HepG2 (cell line): Measurements from ENCODE around the gene RBBP8NL. TPM values are rescaled to one million over a fixed set of nuclear protein-coding genes. Genes with fewer than 3 reads are reported as not detected.
A peak's percentile ranks its signal among the peaks of the same experiment; 100 is the strongest.

ENCODE experiments used
- AGO2 ChIP-seq: fragments of 200-400 bp; formaldehyde crosslinking; optimal IDR thresholded peaks from 2 replicates; pipeline ENCODE3; 2017; ENCODE audit warnings: mild to moderate bottlenecking, low read depth, low read length, moderate library complexity
- CEBPB ChIP-seq: IDR thresholded peaks from 2 replicates; pipeline ENCODE4 v1.6.1; 2011; ENCODE audit warnings: low read depth, low read length, improper control_type of control experiment, borderline replicate concordance
- FOSL1 ChIP-seq: sonication (generic); formaldehyde crosslinking; IDR thresholded peaks from 2 replicates; pipeline ENCODE4 v1.9.0; 2021; ENCODE audit warnings: missing genetic modification reagents, borderline replicate concordance
- GATAD2A ChIP-seq: IDR thresholded peaks from 2 replicates; pipeline ENCODE4 v1.6.1; 2016
- HES4 ChIP-seq: sonication (generic); formaldehyde crosslinking; IDR thresholded peaks from 2 replicates; pipeline ENCODE4 v1.9.0; 2021; ENCODE audit warnings: mild to moderate bottlenecking, missing genetic modification reagents, borderline replicate concordance
- HIC2 ChIP-seq: sonication (generic); formaldehyde crosslinking; IDR thresholded peaks from 2 replicates; pipeline ENCODE4 v1.9.0; 2022; ENCODE audit warnings: low read depth, missing genetic modification reagents
- HNRNPLL ChIP-seq: fragments of 200-400 bp; formaldehyde crosslinking; IDR thresholded peaks from 2 replicates; pipeline ENCODE4 v1.6.1; 2017; ENCODE audit warnings: mild to moderate bottlenecking, low read depth, low read length; ENCODE audit not compliant: poor library complexity, severe bottlenecking
- ISX ChIP-seq: sonication (generic); formaldehyde crosslinking; conservative IDR thresholded peaks from 2 replicates; pipeline ENCODE4 v1.5.0; 2020; ENCODE audit warnings: missing genetic modification reagents
- NFAT5 ChIP-seq: sonication (generic); formaldehyde crosslinking; IDR thresholded peaks from 2 replicates; pipeline ENCODE4 v1.4.0; 2020; ENCODE audit warnings: missing genetic modification reagents
- NFATC3 ChIP-seq: sonication (generic); formaldehyde crosslinking; IDR thresholded peaks from 2 replicates; pipeline ENCODE4 v1.5.1; 2020; ENCODE audit warnings: mild to moderate bottlenecking, missing genetic modification reagents
- RBFOX2 ChIP-seq: fragments of 200-400 bp; formaldehyde crosslinking; IDR thresholded peaks from 2 replicates; pipeline ENCODE4 v1.6.1; 2017; ENCODE audit warnings: low read depth, mild to moderate bottlenecking, low read length
- TCF7 ChIP-seq: sonication (generic); IDR thresholded peaks from 2 replicates; pipeline ENCODE4 v1.6.1; 2016; ENCODE audit warnings: antibody characterized with exemption, low read depth
- TFE3 ChIP-seq: IDR thresholded peaks from 2 replicates; pipeline ENCODE4 v1.6.1; 2016
- ZBTB39 ChIP-seq: sonication (generic); formaldehyde crosslinking; IDR thresholded peaks from 2 replicates; pipeline ENCODE4 v1.5.0; 2020; ENCODE audit warnings: missing genetic modification reagents
- ZBTB7A ChIP-seq: sonication (generic); formaldehyde crosslinking; IDR thresholded peaks from 2 replicates; pipeline ENCODE4 v1.8.0; 2022; ENCODE audit warnings: mild to moderate bottlenecking, missing genetic modification reagents
- ZKSCAN5 ChIP-seq: sonication (generic); formaldehyde crosslinking; IDR thresholded peaks from 2 replicates; pipeline ENCODE4 v1.5.1; 2020; ENCODE audit warnings: mild to moderate bottlenecking, missing genetic modification reagents
- ZMYM4 ChIP-seq: sonication (generic); formaldehyde crosslinking; IDR thresholded peaks from 2 replicates; pipeline ENCODE4 v1.8.1; 2023; ENCODE audit warnings: mild to moderate bottlenecking, missing genetic modification reagents
- ZNF775 ChIP-seq: sonication (generic); formaldehyde crosslinking; IDR thresholded peaks from 2 replicates; pipeline ENCODE4 v1.4.0; 2020; ENCODE audit warnings: missing genetic modification reagents, mild to moderate bottlenecking, moderate library complexity, borderline replicate concordance
- polyA plus RNA-seq, 8 experiments: library from polyadenylated mRNA; depleted of rRNA in 3 of 8; stranded (reverse) in 7 of 8; unstranded in 1 of 8; fragments of >200 nt; fragmentation: Illumina TruSeq in 4 of 8; extraction: Trizol in 4 of 8; gene quantifications; 2 replicates each; pipeline versions ENCODE4 v1.2.1 to v1.2.3, GENCODE V29; 2011 to 2016; ENCODE audit warnings: low read depth in 4 of 8, missing spikeins in 1 of 8, mixed read lengths in 1 of 8; ENCODE audit not compliant: insufficient read depth in 1 of 8
- total RNA-seq, 5 experiments: library from RNA; depleted of rRNA; stranded (reverse); fragments of >200 nt; fragmentation: Illumina TruSeq; extraction: Trizol; gene quantifications; 2 replicates each; pipeline ENCODE4 v1.2.3, GENCODE V29; 2016; ENCODE audit warnings: low read depth in 1 of 5

Gene RBBP8NL
- total and polyA plus RNA-seq, 2 of the 13 experiments (the other 11 are each of a cell fraction or from before 2014, with no cell fraction given), result 0.69 to 0.86 TPM

- TF ChIP-seq ISX, result no peak
- peak; percentile 21 for TF ChIP-seq HNRNPLL
- no peak for TF ChIP-seq NFAT5 (CRISPR knock-in tag)
- no peak for TF ChIP-seq NFATC3
- TF ChIP-seq HES4 (CRISPR knock-in tag), result no peak; the same call in 1 of the 2 replicates
- TF ChIP-seq AGO2, result peak; percentile 71
- peak; percentile 61; the same call in 1 of the 2 replicates for TF ChIP-seq RBFOX2
- TF ChIP-seq ZMYM4 (CRISPR knock-in tag), result no peak
- TF ChIP-seq HIC2 (CRISPR knock-in tag), result peak; percentile 11; the same call in 1 of the 2 replicates
- TF ChIP-seq ZNF775 (CRISPR knock-in tag), result no peak
- TF ChIP-seq ZBTB39 (CRISPR knock-in tag), result no peak
- no peak for TF ChIP-seq CEBPB
- TF ChIP-seq GATAD2A, result no peak
- TF ChIP-seq ZBTB7A (CRISPR knock-in tag), result 0 out of 2 replicates have a peak, but pooled peaks have one; percentile 56
- no peak for TF ChIP-seq ZKSCAN5 (CRISPR knock-in tag)
- TF ChIP-seq TCF7, result no peak
- no peak for TF ChIP-seq FOSL1 (CRISPR knock-in tag)
- no peak for TF ChIP-seq TFE3 (CRISPR knock-in tag)
Measured at GRCh38 chr20:62363920-62364851, 63.2 kb downstream of the RBBP8NL start (continued).
